AG09309 (cell line): ENCODE data around the gene RAB29.

Source experiments
- DNase-seq: peaks from one replicate; pipeline ENCODE4 v3.0.0-alpha.2; 2010; ENCODE audit warnings: low read depth
- H3K4me3 ChIP-seq: 2 replicates; pipeline ENCODE4 v1.5.1; 2011; ENCODE audit warnings: mild to moderate bottlenecking, low read depth, low read length, moderate library complexity; ENCODE audit not compliant: control insufficient read depth
- CTCF ChIP-seq: IDR thresholded peaks from 2 replicates; pipeline ENCODE4 v1.5.1; 2011; ENCODE audit warnings: mild to moderate bottlenecking, low read depth, low read length, inconsistent platforms; ENCODE audit not compliant: insufficient read depth, control insufficient read depth; ENCODE audit errors: missing control alignments

The RAB29 gene

GRCh38 chr1:205805082-205805711 lies 29.9 kb upstream of the RAB29 start:
- H3K4me3 ChIP-seq = no peak overlapping the region
- no peak for TF ChIP-seq CTCF
- no peak for DNase-seq

GRCh38 chr1:205804605-205805004 lies 29.3 kb upstream of the RAB29 start:
- no peak for TF ChIP-seq CTCF
- DNase-seq = no peak
- no peak overlapping the region for H3K4me3 ChIP-seq

- no peak for TF ChIP-seq CTCF
Observed at GRCh38 chr1:205803986-205804385, 28.7 kb upstream of the RAB29 start.

GRCh38 chr1:205802060-205802459 lies 26.8 kb upstream of the RAB29 start:
- DNase-seq = no peak
- no peak overlapping the region for H3K4me3 ChIP-seq
- no peak for TF ChIP-seq CTCF

More at GRCh38 chr1:205803986-205804385, 28.7 kb upstream of the RAB29 start:
- H3K4me3 ChIP-seq = no peak overlapping the region
- no peak for DNase-seq

GRCh38 chr1:205800981-205801703 lies 25.9 kb upstream of the RAB29 start:
- no peak for DNase-seq
- H3K4me3 ChIP-seq = no peak overlapping the region
- no peak for TF ChIP-seq CTCF

- no peak overlapping the region for H3K4me3 ChIP-seq
- DNase-seq = no peak
- no peak for TF ChIP-seq CTCF
Observed at GRCh38 chr1:205800427-205800826, 25.1 kb upstream of the RAB29 start.
